NB4 (cell line): ENCODE measurements around the gene LPO.

Experiments used
- DNase-seq: peaks from one replicate; pipeline ENCODE4 v3.0.0; 2010; ENCODE audit warnings: low read depth
- H3K4me3 ChIP-seq: one replicate; pipeline ENCODE4 v1.5.1; 2011; ENCODE audit warnings: mild to moderate bottlenecking, low read depth, low read length, moderate library complexity
- MAX ChIP-seq: IDR thresholded peaks from 2 replicates; pipeline ENCODE4 v1.6.1; 2011; ENCODE audit warnings: low read depth, low read length
- MYC ChIP-seq: IDR thresholded peaks from 2 replicates; pipeline ENCODE4 v1.6.1; 2011; ENCODE audit warnings: low read depth, low read length
- POLR2A ChIP-seq: IDR thresholded peaks from 2 replicates; pipeline ENCODE4 v1.6.1; 2011; ENCODE audit warnings: mild to moderate bottlenecking; ENCODE audit not compliant: insufficient read length; ENCODE audit errors: extremely low read depth
- TF ChIP-seq, protein P1 (sequence below): IDR thresholded peaks from one replicate; pipeline ENCODE4 v1.5.1; 2012; ENCODE audit warnings: low read depth, low read length

The LPO gene

DNA sequence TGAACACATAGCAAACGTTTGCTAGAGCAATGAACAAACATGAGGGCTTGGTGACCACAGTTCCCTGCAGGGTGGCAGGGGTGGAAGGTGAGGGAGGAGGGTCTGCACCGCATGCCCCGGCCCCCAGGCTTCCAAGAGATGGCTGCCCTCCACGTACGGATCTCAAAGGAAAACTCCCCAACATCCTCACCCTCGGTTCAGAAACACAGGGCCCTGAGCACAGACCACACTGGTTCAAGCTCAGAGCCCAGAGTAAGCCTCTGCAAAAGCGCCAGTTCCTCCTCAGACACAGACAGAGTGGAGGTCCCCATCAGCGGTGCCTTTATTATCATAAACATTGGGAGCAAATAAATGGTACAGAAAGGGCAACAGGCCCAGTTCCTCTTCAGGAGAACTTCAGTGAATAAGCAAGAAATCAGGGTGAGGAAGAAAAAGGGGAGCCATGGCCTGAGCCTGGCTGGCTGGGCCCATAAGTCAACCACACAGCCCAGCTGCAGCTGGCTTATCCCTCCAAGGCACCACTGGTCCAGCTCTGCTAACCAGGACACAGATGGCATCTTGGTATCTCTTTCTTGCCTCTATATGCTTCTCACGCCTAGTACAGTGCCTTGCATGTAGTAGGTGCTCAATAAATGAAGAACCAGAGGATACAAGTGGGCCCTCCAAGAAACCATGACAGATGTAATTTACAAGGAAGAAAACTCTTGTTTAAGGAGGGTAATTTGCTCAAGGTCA, 31.3 kb downstream of the LPO start:
- TF ChIP-seq POLR2A = no peak
- no peak for TF ChIP-seq MYC
- TF ChIP-seq, protein P1, sequence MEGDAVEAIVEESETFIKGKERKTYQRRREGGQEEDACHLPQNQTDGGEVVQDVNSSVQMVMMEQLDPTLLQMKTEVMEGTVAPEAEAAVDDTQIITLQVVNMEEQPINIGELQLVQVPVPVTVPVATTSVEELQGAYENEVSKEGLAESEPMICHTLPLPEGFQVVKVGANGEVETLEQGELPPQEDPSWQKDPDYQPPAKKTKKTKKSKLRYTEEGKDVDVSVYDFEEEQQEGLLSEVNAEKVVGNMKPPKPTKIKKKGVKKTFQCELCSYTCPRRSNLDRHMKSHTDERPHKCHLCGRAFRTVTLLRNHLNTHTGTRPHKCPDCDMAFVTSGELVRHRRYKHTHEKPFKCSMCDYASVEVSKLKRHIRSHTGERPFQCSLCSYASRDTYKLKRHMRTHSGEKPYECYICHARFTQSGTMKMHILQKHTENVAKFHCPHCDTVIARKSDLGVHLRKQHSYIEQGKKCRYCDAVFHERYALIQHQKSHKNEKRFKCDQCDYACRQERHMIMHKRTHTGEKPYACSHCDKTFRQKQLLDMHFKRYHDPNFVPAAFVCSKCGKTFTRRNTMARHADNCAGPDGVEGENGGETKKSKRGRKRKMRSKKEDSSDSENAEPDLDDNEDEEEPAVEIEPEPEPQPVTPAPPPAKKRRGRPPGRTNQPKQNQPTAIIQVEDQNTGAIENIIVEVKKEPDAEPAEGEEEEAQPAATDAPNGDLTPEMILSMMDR = no peak
- TF ChIP-seq MAX = no peak
- peak overlapping the region; percentile 91 for H3K4me3 ChIP-seq

DNA sequence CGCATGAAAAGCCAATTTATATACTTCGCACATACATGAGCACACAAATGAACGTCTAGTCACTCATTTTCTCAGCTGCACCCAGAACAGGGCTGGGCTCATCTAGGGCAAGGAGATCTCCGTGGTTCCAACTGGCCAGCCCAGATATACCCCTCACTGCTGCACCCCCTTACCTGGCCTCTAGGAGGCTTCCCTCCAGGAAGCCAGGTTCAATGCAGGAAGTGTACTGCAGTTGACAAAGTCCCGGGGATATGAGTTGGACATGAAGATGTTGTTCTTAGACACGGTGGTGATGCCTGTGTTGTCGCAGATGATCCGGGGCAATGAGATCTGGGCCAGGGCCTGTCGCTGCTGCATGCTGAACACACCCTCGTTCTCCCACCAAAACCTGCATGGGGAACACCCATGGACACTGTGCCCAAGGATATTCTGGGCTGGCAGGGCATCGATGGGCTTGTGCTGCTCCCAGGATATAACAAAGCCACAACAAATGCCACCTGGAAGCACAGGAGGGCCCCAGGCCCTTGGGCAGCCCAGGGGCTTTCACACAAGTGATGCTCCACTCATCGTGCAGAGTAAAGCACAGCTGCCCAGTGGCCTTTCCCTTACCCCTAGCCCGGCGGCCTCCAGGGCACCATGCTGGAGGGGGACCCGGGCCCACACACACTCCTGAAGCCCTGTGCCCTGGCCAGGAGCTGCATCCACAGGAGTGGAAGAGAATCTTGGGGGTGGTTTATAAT, 32.3 kb downstream of the LPO start:
- TF ChIP-seq MAX (no peak), POLR2A (no peak), MYC (no peak)
- TF ChIP-seq, protein P1 = peak; percentile 36
- H3K4me3 ChIP-seq = peak overlapping the region; percentile 91
- peak; percentile 58 for DNase-seq

More for the DNA sequence above, 31.3 kb downstream of the LPO start:
- DNase-seq = peak; percentile 67

DNA sequence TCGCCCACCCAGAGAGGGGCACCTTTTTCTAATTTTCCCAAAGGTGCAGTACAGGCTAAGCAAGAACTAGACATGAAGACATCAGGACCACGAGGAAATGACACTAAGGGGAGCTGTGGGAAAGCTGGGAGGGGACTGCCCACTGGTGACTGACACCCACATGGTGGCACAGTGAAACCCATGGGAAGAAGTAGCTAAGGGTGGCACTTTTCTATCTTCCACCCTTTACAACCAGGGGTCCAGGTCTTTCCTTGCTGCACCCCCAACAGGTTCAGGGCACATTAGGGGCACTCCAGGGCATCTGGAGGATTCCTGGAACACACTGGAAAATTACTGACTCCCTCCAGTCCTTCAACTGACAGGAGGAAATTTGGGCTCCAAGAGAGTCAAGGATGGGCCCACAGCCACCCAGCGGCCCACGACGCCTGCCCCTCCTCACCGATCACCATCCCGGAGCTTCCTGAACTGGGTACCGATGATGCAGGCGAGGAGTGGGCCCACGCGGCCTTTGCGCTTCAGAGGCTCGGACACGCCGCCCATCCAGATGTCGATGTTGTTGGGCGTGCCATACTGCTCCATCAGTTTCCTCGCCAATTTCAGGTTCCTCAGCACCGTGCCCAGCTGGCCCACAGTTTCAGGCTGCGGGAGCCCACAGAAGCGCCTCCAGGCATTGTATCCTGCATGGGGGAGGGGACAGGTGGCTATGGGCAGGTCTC, 33.0 kb downstream of the LPO start:
- H3K4me3 ChIP-seq = peak overlapping the region; percentile 91
- peak; percentile 43 for DNase-seq
- TF ChIP-seq POLR2A (no peak), MYC (no peak), MAX (no peak)
- TF ChIP-seq, protein P1 = no peak

DNA sequence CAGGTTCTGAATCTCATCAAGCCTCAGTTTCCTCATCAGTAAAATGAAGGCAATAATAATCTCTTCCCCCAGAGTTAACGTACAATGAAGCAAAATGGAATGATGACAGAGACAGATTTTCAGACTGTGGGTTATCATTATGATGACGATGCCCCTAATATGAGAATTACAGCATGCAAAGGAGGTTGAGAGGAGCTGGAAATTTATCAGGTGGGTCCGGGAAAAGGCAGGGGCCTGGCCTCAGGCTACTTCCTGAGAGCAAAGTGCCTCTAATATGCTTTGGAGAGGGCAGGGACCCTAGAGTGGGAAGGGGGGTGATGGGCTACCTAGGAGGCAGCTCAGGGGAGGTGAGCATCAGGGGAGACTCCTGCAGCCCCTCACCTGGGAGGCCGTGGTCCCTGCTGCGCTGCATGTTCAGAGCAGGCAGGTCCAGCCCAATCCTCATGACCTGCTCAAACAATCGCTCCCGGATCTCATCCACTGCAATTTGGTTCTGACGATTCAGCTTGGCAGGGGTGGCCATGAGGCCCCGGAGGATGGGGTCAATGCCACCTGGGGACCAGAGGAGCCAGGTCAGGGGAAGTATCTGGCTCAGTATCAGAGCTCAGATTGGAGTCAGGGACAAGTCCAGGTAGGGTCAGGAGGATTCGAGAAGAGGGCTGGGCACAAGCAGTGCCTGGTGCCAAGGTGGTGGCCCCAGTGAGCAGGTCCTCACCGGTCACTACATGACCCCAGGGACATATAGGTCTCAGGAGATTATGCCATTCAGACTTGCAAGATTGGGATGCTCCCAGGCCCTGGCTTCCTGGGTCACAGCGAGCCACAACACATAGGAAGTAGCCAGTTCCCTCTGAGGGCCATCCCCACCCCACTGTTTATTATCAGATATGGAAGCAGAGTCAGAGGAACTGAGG, 34.2 kb downstream of the LPO start:
- peak; percentile 56 for DNase-seq
- TF ChIP-seq MAX (no peak), MYC (no peak), POLR2A (no peak)
- TF ChIP-seq, protein P1 = no peak
- H3K4me3 ChIP-seq = peak overlapping the region; percentile 91

DNA sequence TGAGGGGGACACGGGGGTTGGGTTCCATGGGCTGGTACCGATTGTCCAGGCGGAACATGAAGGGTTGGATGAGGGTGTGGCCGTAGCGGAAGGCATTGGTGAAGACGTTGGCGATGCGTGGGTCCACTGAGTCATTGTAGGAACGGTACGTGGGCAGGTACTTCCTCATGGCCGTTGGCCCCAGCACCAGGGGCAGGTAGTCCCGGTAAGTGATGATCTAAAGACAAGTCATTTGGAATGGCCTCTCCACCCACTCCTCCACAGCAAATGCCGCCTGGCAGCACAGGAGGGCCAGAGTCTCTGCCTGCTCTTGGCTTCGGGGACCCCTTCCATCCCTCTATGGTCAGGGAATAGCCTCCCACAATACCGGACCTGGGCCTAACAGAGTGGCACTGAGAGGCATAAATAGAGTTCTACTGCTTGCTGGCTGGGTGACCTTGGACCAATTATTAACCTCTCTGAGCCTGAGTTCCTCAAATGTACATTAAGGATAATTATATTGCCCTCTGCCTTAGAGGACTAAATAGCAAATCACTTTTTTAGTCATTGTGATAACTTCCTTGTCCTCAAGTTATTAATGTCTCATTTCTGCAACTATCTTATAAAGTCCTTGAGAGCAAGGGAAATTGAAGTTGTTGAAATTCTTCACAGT, 35.2 kb downstream of the LPO start:
- peak overlapping the region; percentile 91 for H3K4me3 ChIP-seq
- TF ChIP-seq MAX (no peak), POLR2A (no peak), MYC (no peak)
- TF ChIP-seq, protein P1 = no peak
- peak; percentile 69 for DNase-seq
